GM21367 (cell line): ENCODE measurements around the gene PEAK3.

Experiments
- ATAC-seq: cut with Tn5 transposase; IDR thresholded peaks from one replicate; pipeline ENCODE4 v1.9.1; 2021; ENCODE audit not compliant: unreplicated experiment

Gene PEAK3

GRCh38 chr19:2239173-2239572 lies 42.8 kb downstream of the PEAK3 start:
- ATAC-seq, result no peak

- ATAC-seq, result no peak
These were observed 44.2 kb downstream of the PEAK3 start for GRCh38 chr19:2237869-2238153.

GRCh38 chr19:2237051-2237868 lies 44.7 kb downstream of the PEAK3 start:
- ATAC-seq, result no peak

- peak; percentile 53 for ATAC-seq
These were observed 45.5 kb downstream of the PEAK3 start, which contains the start of the genes PLEKHJ1 and SF3A2 for GRCh38 chr19:2236314-2237050. TSS of gene PLEKHJ1 (minus strand) at chr19:2236329. CDS start at chr19:2236248, 81 bp downstream. TSS of gene SF3A2 (plus strand) at chr19:2236824. CDS start at chr19:2243419, 6,595 bp downstream.

- ATAC-seq, result no peak
These were observed 46.0 kb downstream of the PEAK3 start for GRCh38 chr19:2236064-2236313.

GRCh38 chr19:2235381-2236063 lies 46.5 kb downstream of the PEAK3 start:
- ATAC-seq, result peak; percentile 16

- no peak for ATAC-seq
These were observed 47.0 kb downstream of the PEAK3 start for GRCh38 chr19:2234996-2235380.

- ATAC-seq, result no peak
These were observed 48.2 kb downstream of the PEAK3 start for GRCh38 chr19:2233601-2234280.

- no peak for ATAC-seq
These were observed 49.5 kb downstream of the PEAK3 start for GRCh38 chr19:2232286-2233151.

GRCh38 chr19:2231621-2232221 lies 50.3 kb downstream of the PEAK3 start:
- no peak for ATAC-seq

GRCh38 chr19:2230807-2231533 lies 51.0 kb downstream of the PEAK3 start:
- no peak for ATAC-seq

GRCh38 chr19:2230033-2230531 lies 51.9 kb downstream of the PEAK3 start:
- no peak for ATAC-seq

GRCh38 chr19:2229103-2230032 lies 52.6 kb downstream of the PEAK3 start:
- ATAC-seq, result no peak

GRCh38 chr19:2228157-2229030 lies 53.6 kb downstream of the PEAK3 start:
- no peak for ATAC-seq

GRCh38 chr19:2227415-2228156 lies 54.4 kb downstream of the PEAK3 start:
- no peak for ATAC-seq

GRCh38 chr19:2226840-2227360 lies 55.1 kb downstream of the PEAK3 start:
- no peak for ATAC-seq
